NCI-H2171 treated with DMSO at 0.1 percent for 48 hours (cell line): Measurements from ENCODE around the gene PSMD12.
A peak's percentile ranks its signal among the peaks of the same experiment; 100 is the strongest.

Experiments used
- DNase-seq: peaks from one replicate; lab custom pipeline; 2025; lab: John Stamatoyannopoulos, UW

PSMD12 gene

GRCh38 chr17:67310406-67310805 is 56.0 kb downstream of the PSMD12 start:
- DNase-seq = no peak

DNA sequence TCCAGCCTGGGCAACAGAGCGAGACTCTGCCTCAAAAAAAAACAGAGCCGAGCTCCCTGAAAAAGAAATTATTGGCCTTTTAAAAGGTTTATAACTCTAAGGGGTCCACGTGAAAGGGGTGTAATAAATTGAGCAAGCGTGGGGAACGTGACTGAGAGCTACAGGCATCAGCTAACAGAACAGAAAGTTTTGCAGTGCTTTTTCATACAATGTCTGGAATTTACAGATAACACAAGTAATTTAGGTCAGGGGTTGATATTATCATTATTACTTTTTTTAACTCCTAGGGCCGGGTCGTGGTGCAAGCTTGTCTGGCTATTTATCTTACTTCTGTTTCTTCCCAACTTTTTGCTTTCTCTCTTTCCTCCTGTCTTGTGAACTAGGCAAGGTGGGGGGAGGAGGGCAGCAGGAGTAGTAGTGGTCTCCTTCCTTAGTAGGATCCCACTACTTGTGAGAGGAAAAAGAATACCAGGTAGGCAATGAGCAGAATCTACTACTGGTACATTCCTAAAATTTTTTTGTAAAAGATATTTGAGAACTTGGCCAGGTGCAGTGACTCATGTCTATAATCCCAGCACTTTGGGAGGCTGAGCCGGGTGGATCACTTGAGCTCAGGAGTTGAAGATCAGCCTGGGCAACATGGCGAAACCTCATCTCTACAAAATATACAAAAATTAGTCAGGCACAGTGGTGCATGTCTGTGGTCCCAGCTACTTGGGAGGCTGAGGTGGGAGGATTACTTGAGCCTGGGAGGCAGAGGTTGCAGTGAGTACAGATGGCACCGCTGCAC is 60.7 kb downstream of the PSMD12 start:
- peak; percentile 28 for DNase-seq

DNA sequence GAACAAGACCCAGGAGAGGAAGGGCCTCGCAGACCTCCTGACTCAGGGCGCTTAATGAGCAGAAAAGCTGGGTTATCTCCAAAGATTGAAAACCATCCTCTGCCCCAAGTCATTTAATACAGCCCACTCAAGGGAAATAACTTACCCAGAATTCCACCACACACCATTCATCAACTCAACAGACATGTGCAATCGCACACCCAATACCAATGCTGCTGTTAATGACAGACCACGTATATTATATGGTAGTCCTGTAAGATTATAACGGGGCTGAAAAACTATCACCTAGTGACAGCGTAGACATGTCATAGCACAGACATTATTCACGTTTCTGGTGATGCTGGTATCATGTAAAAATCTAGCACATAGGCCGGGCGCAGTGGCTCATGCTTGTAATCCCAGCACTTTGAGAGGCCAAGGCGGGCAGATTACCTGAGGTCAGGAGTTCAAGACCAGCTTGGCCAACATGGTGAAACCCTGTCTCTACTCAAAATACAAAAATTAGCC is 68.9 kb downstream of the PSMD12 start:
- DNase-seq = no peak

DNA sequence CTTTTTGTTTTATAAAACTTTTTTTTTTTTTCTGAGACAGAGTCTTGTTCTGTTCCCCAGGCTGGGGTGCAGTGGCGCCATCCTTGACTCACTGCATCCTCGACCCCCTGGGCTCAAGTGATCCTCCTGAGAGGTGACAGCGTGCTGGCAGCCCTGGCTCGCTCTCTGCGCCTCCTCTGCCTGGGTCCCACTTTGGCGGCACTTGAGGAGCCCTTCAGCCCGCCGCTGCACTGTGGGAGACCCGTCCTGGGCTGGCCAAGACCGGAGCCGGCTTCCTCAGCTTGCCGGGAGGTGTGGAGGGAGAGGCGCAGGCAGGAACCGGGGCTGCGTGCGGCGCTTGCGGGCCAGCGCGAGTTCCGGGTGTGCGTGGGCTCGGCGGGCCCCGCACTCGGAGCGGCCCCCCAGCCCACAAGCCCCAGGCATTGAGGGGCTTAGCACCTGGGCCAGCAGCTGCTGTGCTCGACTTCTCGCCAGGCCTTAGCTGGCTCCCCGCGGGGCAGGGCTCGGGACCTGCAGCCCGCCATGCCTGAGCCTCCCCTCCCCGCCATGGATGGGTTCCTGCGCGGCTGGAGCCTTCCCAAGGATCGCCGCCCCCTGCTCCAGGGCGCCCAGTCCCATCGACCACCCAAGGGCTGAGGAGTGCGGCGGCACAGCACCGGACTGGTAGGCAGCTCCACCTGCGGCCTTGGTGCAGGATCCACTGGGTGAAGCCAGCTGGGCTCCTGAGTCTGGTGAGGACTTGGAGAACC is 71.8 kb downstream of the PSMD12 start:
- DNase-seq = no peak

DNA sequence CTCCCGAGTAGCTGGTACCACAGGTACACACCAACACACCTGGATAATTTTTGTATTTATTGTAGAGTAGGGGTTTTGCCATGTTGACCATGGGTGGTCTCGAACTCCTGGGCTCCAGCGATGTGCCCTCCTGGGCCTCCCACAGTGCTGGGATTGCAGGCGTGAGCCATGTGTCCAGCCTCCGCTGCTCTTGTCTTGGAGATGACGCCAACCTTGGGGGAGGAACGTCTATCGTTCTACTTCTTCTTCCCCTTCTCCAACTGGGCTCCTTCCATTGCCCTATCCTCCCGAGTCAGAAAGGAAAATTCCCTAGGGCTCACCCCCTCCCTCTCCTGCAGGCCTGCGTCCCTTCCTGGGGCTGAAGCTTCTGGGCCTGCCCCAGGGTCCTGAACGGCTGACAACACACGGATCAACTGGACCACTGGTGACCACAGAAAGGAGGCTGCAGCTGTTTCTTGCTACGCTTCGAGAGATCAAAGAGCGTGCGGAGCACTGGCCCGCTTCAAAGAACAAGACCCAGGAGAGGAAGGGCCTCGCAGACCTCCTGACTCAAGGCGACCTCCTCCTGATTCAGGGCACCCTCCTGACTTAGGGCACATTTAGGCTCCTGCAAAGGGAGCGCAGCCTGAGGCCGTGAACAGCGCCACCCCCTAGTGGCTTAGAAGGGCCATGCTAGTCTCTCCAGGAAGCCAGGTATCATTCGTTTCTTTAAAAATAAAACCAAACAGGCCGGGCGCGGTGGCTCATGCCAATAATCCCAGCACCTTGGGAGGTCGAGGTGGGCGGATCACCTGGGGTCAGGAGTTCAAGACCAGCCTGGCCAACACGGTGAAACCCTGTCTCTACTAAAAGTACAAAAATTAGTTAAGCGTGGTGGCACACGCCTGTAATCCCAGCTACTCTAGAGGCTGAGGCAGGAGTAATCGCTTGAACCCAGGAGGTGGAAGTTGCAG is 72.8 kb downstream of the PSMD12 start:
- no peak for DNase-seq

- no peak for DNase-seq
Measured at GRCh38 chr17:67290711-67291291, 75.6 kb downstream of the PSMD12 start.

DNA sequence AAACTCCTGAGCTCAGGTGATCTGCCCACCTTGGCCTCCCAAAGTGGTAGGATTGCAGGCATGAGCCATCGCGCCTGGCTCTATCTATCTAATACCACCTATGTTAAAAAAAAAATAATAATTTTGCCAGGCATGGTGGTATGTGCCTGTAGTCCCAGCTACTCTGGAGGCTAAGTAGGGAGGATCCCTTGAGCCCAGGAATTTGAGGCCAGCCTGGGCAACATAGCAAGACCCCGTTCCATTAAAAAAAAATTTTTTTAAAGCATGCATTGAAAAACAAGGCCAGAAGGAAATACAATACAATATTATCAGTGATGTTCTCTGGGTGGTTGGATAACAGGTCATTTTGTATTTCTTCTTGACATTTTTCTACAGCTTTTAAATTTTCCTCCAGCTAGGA is 76.1 kb downstream of the PSMD12 start:
- DNase-seq = no peak

GRCh38 chr17:67289181-67289876 is 77.0 kb downstream of the PSMD12 start:
- no peak for DNase-seq
